C4-2B (cell line): ENCODE results near the gene NCBP3.

Experiments used
- CTCF ChIP-seq: fragments of 450-650 bp; conservative IDR thresholded peaks from 2 replicates; pipeline ENCODE4 v1.5.1; 2017; ENCODE audit warnings: mild to moderate bottlenecking
- ZFX ChIP-seq: fragments of 450-650 bp; IDR thresholded peaks from 2 replicates; pipeline ENCODE4 v1.6.1; 2017

- peak; percentile 90 for TF ChIP-seq CTCF
- TF ChIP-seq ZFX: no peak
These were observed 2.0 kb downstream of the NCBP3 start for GRCh38 chr17:3843935-3844516.
